GM18909 (cell line): ENCODE measurements around the gene ARL3.
A peak's percentile ranks its signal among the peaks of the same experiment; 100 is the strongest.
"Not testable (repeated sequence)": the region's sequence is repeated elsewhere in the genome, so short reads cannot be mapped to it uniquely, and the experiment has no call there.

Experiments used
- ATAC-seq: cut with Tn5 transposase; IDR thresholded peaks from one replicate; pipeline ENCODE4 v1.9.1; 2021; ENCODE audit warnings: mild to moderate bottlenecking; ENCODE audit not compliant: unreplicated experiment, poor library complexity

The ARL3 gene

GRCh38 chr10:102675666-102676533 is 38.3 kb downstream of the ARL3 start:
- no peak for ATAC-seq

GRCh38 chr10:102675011-102675665 is 39.1 kb downstream of the ARL3 start:
- ATAC-seq: no peak

GRCh38 chr10:102674566-102674965 is 39.6 kb downstream of the ARL3 start:
- ATAC-seq: no peak

- ATAC-seq: no peak
These were observed 40.2 kb downstream of the ARL3 start for GRCh38 chr10:102673819-102674511.

- ATAC-seq: no peak
These were observed 40.9 kb downstream of the ARL3 start for GRCh38 chr10:102673236-102673818.

- no peak for ATAC-seq
These were observed 43.2 kb downstream of the ARL3 start for GRCh38 chr10:102670871-102671434.

GRCh38 chr10:102670065-102670670 is 44.0 kb downstream of the ARL3 start:
- ATAC-seq: no peak

- no peak for ATAC-seq
These were observed 44.8 kb downstream of the ARL3 start for GRCh38 chr10:102669206-102670064.

GRCh38 chr10:102668326-102669107 is 45.7 kb downstream of the ARL3 start:
- ATAC-seq: no peak

GRCh38 chr10:102667411-102667810 is 46.8 kb downstream of the ARL3 start:
- ATAC-seq: not testable (repeated sequence)

- ATAC-seq: no peak
These were observed 48.2 kb downstream of the ARL3 start for GRCh38 chr10:102665904-102666509.

GRCh38 chr10:102661658-102662028 is 52.6 kb downstream of the ARL3 start:
- peak; percentile 30 for ATAC-seq

GRCh38 chr10:102660888-102661657 is 53.1 kb downstream of the ARL3 start:
- peak; percentile 74 for ATAC-seq

- ATAC-seq: no peak
These were observed 55.4 kb downstream of the ARL3 start for GRCh38 chr10:102658802-102659201.

GRCh38 chr10:102657984-102658724 is 56.0 kb downstream of the ARL3 start:
- no peak for ATAC-seq

- no peak for ATAC-seq
These were observed 56.7 kb downstream of the ARL3 start for GRCh38 chr10:102657451-102657850.
